Breast epithelium (tissue), 3 donors: ENCODE measurements around the gene MAPRE3.

Source experiments
- POLR2A ChIP-seq: fragments of 450-650 bp; IDR thresholded peaks from one replicate; pipeline ENCODE4 v1.6.1; 2016; ENCODE audit warnings: antibody characterized with exemption, mild to moderate bottlenecking, moderate library complexity
- POLR2AphosphoS5 ChIP-seq, 3 donors: sonication (generic); formaldehyde crosslinking; IDR thresholded peaks; one replicate each; pipeline ENCODE4 v1.6.1; 2017; ENCODE audit warnings: antibody characterized with exemption in 3 of 3
- TF ChIP-seq, protein P1 (sequence below), 3 donors: fragments of 450-650 bp; IDR thresholded peaks; one replicate each; pipeline ENCODE4 v1.5.1; 2016 to 2017; ENCODE audit warnings: antibody characterized with exemption in 3 of 3, mild to moderate bottlenecking in 3 of 3, moderate library complexity in 3 of 3

DNA sequence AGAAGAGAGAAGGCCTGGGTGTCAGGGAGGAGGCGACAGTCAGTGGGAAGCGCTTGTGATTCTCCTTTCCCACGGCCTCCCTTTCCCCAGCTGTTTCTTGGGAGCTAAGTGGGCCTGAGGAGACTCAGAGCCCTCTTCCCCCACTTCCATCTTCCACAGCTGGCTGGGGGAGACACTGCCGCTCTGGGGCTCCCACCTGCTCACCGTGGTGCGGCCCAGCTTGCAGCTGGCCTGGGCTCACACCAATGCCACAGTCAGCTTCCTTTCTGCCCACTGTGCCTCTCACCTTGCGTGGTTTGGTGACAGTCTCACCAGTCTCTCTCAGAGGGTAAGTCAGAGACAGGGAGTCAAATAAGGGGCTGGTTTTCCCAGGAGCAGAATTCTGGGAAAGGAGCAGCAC lies 69.4 kb downstream of the MAPRE3 start:
- TF ChIP-seq POLR2A (no peak), POLR2AphosphoS5 (IDR thresholded peaks at IDR 0.05) (no peak)
- TF ChIP-seq, protein P1, sequence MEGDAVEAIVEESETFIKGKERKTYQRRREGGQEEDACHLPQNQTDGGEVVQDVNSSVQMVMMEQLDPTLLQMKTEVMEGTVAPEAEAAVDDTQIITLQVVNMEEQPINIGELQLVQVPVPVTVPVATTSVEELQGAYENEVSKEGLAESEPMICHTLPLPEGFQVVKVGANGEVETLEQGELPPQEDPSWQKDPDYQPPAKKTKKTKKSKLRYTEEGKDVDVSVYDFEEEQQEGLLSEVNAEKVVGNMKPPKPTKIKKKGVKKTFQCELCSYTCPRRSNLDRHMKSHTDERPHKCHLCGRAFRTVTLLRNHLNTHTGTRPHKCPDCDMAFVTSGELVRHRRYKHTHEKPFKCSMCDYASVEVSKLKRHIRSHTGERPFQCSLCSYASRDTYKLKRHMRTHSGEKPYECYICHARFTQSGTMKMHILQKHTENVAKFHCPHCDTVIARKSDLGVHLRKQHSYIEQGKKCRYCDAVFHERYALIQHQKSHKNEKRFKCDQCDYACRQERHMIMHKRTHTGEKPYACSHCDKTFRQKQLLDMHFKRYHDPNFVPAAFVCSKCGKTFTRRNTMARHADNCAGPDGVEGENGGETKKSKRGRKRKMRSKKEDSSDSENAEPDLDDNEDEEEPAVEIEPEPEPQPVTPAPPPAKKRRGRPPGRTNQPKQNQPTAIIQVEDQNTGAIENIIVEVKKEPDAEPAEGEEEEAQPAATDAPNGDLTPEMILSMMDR (IDR thresholded peaks at IDR 0.05) = no peak
